COLO668 (cell line): ENCODE results near the gene TDRD1.

Experiments
- DNase-seq: peaks from one replicate; lab custom pipeline; 2025; ENCODE audit not compliant: unreplicated experiment; lab: John Stamatoyannopoulos, UW

Gene TDRD1

DNA sequence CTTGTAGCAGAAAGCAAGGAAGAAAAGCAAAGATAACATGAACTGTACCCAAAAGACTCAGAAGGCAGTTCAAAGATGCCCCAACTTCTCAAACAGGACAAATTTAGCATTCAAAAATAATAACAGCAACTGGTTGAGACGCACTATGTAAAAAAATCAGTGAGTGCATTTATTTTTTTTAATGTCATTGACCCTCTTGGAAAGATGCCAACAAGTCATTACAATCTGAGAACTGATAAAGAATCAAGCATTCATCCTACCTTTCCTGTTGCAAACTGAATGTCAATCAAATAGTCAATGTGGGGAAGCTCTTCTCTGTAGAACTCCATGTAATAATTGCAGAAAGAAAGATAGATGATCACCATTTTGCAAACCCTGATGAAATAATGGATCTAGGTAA, 3.5 kb upstream of the TDRD1 start:
- no peak for DNase-seq

DNA sequence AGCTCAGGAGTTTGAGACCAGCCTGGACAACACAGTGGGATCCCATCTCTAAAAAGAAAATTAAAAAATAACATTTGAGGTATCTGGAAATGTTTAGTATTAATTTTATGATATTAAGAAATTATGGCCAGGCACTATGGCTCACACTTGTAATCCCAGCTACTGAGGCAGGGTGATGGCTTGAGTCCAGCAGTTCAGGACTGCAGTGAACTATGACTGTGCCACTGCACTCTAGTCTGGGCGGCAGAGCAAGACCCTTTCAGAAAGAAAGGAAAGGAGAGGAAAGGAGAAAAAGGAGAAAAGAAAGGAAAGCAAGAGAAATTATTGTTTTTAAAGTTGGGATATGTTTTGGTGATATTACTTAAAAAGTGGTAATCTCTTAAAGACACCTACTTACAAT, 2.6 kb upstream of the TDRD1 start:
- DNase-seq: no peak

DNA sequence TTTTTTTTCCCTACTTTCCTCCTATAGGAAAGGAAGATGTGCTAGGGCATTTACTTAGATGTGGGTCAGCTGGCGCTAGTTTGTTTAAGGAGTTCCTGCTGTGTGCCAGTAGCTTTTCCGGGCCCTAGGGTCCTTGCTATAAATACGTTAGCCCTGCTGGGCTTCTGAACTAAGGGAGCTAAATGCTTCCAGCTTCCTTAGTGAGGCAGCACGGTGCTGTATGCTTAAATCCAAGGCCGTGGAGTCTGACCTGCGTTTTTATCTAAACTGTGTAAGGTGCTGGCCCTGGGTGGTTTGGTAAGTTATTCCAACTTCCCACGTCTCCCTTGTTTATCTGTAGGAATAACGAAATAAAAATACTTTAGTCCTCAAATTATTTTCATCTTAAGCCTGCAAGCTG, 594 bp downstream of the TDRD1 start:
- DNase-seq: no peak

DNA sequence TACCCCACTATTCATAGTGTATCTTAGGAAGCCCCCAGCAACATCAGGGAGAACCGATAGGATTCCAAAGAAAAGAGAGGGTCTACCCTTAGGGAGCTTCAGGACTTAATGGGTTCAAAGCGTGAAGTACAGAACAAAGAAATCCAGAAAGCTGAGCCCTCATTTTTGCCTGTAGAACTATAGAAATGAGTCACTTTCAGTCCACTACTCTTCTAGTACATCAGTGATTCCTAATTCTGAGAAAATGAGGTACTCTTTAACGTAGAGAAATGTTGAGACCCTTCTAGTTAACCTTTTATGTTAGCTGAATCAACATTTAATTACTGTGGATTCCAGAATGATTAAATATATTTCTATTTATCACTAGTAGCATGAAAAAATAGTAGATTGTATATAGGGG, 1.8 kb downstream of the TDRD1 start:
- DNase-seq: no peak

DNA sequence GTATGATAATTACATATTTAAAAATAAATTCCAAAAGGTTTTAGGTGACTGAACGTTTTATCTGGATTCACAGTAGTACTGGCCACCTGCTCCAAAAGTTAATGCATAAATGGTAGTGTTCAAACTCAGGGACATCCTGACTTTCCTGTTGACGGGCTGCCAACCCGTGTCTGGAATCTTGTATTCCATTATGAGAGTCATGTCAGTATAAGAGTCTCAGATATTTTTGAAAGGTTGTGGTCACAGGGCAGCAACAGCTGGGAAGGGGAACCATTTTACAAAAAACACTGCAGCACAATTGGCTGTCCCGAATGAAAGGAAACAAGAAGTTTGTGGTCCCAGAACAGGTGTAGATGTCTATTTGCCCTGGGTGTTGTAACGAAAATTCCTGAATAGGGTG, 2.8 kb downstream of the TDRD1 start:
- DNase-seq: no peak

DNA sequence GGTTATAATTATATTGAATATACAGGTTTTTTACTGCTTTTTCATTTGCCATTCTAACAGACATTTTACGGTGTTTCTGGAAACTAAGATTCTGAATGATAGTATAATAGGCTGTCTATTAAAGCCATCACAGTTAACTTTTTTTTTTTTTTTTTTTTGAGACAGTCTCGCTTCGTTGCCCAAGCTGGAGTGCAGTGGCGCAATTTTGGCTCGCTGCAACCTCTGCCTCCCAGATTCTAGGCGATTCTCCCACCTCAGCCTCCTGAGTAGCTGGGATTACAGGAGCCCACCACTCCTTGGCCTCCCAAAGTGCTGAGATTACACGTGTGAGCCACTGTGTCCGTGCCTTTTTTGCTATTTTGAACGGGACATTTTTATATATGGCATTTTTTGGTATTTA, 4.4 kb downstream of the TDRD1 start:
- no peak for DNase-seq

DNA sequence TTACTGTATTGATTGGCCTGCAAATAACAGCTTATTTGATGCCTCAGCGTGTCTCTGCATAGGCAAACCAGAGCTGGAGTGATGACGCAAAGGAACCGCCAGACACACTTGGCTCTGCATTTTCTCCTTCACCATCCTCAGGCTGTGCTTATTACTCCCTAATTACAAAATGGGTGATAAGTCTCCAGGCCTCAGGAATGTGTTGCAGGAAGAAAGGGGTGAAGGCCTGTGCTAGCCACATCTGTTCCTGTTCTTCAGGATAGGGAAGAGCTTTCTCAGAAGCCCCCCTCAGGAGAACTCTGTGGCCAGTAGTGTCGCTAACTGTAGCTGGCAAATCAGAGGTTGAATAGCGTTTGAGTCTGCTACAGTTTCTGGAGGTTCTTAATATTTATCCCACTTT, 5.1 kb downstream of the TDRD1 start:
- DNase-seq: no peak

DNA sequence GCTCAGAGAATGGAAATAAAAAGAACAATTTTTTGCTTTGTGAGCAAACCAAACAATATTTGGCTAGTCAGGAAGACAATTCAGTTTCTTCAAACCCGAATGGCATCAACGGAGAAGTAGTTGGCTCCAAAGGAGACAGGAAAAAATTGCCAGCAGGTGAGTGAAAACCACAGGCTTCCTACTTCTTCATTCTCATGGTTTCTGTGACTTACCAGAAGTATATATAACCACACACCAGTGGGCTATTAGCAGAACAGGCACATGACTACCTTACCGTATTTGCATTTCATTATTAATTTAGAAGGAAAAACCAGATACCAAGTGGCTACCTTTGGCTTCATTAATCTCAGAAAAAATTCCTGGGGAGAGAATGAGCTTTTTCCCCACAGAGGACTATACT, 8.8 kb downstream of the TDRD1 start:
- no peak for DNase-seq

DNA sequence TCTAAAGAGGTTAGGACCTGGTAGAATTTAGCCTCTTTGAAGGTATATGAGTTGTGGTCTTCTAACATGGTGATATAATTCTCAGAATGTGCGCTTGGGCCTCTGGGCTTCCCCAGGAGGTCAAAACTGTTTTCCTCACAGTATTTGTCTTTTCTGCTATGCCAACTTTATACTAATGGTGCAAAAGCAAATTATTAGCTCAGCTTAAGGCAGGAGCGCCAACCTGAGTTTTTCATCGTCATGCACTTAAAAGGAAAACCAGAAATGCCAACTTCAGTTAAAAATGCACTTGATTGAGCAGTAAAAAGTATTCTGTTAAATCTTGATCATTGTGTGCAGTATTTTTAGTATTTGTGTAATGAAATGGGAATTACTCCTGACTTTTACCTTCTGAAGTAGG, 9.7 kb downstream of the TDRD1 start:
- no peak for DNase-seq

DNA sequence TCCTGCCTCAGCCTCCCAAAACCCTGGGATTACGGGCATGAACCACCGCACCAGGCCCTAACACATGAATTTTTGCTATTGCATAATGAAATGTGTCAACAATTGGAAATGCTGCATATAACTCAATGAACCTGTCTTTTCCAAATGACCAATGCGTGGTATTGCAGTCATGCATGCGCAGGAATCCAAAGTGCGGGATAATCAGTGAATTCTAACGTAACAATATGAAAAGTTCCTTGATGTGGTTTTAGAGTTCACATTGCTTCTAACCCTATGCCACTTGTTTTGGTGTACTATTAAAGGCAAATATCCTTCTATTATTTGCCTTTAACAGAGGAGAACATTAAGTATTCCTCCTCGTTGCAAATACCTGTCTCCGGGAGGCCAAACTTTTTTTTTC, 10.5 kb downstream of the TDRD1 start:
- no peak for DNase-seq

DNA sequence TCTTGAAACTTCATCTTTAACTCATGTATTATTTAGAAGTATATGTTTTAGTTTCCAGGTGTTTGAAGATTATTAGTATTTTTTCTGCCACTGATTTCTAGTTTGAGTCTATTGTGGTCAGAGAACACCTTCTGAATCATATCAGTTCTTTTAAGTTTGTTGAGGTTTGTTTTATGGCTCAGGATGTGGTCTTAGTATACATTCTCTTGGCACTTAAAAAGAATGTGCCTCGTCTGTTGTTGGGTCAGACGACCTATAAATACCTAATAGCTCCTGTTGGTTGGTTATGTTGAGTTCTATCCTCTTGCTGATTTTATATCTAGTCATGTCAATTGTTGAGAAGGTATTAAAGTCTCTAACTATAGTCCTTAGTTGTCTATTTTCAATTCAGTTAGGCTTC, 15.9 kb downstream of the TDRD1 start:
- no peak for DNase-seq

DNA sequence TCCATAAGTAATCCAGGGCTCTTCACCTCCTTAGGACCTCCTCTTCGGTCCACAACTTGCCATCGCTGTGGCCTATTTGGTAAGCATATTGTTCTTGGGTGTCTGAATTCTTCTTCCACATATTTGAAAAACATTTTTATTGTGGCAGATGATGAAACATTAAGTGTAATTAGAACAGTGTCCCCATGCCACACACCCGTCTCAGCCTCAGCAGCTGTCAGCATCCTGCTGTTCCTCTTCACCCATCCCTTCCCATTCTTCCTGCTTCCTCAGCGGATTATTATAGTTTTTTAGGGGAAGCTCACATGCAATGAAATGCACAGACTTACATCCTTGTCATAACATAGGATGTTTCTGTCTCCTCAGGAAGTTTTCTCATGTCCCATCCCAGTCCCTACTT, 20.1 kb downstream of the TDRD1 start:
- DNase-seq: no peak

DNA sequence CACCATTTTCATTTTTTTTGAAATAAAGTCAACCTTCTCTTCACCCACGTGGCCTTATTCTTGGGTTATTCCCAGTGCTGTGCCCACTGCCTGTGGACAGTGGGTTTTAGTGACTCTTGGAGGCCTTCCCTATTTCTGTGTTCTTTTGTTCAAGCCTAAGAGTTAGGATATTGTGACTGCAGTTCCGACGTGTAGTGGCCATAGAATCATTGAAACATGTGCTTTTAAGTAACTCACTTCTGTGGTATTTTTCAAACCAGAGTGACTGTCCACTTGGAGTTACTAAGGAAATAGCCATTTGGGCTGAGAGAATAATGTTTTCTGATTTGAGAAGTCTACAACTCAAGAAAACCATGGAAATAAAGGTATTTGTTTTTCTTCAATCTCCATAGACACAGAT, 23.7 kb downstream of the TDRD1 start:
- DNase-seq: no peak

DNA sequence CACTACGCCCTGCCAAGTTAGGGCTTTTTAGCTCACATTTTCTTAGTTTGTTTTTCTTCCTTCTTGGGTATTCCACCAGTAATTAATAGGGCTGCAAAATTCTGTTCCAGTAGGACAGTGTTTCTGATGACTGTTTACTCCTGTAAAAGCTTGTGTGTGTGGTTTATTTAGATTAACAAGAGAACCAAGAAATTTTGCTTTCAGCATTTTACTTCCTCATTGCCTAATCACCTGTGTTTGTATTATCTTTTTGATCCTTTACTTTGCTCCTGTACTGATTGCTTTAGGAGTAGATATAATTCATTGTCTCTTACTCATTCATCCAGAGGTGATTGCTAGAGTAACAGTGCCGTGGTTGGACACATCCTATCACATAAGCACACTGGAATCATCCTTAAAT, 27.7 kb downstream of the TDRD1 start:
- DNase-seq: no peak

DNA sequence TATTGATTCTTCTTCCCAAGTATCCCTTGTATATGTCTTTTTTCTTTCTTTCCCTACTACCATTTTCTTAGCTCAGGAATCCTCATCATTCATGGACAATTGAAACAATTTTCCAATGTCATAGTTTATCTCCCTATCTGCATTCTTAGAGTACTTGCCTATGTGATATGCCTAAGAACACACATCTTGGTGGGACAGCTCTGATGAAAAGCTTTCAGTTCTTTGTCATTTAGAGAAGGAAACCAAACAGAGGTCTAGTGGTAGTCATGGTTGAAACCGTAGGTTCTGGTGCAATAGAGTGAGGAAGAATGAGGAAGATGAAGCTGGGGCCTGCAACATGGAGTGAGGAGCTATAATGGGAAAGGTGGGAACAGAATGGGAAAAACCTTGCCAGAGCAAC, 28.2 kb downstream of the TDRD1 start:
- DNase-seq: no peak

DNA sequence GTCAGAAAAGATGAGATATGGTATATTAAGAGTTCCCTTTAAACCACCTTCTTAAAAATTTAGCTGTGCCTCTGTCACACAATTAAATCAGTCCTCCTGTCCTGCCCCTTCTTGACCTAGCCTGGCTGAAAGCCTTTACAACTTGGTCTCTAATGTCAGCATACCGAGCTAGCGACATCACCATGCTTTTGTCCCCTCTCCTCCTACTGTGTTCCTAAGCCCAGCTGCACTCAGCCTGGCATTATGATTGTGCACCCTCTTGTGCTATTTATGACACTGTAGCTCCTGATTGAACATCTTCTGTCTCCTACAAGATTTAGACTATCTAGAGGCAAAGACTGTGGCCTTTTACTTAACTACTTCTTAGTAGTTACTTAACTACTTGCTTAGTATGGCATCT, 29.2 kb downstream of the TDRD1 start:
- DNase-seq: no peak

DNA sequence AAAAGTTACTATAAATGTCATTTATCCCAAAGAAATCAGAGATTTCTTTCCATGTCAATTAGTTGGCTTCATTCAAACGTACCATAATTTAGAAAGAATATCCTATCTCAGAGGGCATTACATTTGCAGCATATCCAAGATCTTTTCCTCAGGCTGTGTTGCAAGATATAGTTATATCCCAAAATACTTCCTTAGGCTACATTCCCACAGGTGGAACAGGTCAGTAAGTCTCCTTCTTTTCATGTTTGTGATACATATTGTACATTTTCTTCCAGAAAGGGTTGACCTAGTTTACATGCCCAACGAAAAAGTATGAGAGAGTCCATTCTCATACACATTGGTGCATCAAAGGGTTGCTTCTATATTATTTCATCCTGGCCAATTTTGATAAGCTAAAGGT, 33.0 kb downstream of the TDRD1 start:
- no peak for DNase-seq

DNA sequence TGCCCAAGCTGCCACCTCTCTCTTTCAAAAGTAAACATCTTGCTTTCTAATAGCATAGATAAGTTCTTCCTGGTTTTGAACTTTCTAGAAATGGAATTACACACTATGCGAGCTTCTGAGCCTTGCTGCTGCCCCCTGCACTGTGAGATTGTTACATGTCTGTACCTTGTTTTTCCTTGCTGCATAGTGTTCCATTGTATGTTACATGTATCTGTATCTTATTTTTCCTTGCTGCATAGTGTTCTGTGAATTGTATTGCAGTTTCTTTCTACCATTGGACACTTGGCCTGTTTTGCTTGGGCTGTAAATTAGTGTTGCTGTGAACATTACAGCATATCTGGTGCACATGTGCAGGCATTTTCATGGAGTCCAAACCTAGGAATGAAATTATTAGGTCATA, 35.9 kb downstream of the TDRD1 start:
- DNase-seq: no peak

DNA sequence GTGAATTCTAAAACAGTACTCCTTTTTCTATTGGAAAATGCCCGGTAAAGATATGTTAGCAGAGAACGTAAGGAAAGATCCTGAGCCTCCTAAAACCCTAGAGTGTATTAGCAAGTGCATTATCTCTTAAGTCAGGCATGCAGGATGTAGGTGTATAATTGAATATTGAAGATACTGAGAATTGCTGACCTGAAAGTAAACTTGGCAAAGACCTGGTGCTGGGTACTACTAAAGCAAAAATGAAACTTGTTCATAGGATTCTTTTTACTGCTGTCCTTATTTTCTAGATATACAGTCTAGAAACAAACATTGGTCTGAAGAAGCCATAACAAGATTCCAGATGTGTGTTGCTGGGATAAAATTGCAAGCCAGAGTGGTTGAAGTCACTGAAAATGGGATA, 41.1 kb downstream of the TDRD1 start:
- DNase-seq: no peak

DNA sequence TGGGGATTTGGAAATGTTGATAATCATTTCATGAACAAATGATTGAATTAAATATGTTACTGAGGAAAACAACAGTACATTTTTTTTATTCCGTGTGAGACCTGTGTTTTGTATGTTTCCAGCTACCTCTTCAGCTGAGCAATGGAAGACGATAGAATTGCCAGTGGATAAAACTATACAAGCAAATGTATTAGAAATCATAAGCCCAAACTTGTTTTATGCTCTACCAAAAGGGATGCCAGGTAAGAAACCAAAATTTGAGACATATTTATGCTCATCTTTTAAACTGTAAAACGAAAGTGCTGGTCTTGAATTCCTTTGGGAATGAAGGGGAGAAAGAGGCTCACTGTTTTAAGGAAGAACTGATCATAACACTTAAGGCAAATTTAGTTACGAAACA, 42.1 kb downstream of the TDRD1 start:
- no peak for DNase-seq

DNA sequence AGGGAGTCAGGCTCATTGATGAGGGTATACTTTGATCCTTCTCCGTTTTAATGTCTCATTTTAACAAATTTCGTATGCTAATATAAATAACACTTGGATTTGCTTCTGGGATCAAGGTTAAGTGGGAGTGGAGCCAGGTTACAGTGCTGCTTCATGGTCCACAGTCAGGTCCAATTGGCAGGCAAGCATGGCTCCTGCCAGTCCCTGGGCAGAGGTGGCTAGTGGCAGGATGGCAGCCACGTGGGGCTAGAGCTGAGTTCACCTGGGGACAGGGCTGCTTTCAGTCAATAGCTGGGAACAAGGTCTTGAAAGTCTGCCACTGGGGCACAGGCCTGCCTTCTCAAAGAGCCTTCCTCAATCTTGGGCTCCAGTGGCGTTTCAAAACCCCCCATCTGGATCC, 43.9 kb downstream of the TDRD1 start:
- no peak for DNase-seq

DNA sequence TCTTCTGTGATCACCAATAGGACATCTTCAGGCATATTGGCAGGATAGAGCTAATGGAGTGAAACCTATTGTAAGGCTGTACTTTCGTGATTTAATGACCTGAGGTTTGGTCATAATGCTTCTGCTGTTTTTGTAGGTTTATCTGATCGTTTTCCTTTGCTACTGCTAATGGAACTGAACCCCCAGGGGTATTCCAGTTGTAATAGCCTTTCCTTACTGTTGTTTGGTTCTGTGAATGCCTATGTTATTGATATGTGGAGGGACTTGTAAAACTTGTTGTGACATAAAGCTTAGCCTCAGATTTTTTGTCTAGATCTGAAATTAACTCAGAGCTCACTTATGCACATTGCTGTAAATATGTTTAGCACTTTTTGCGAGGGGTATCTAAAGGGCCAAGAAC, 49.0 kb downstream of the TDRD1 start:
- no peak for DNase-seq

DNA sequence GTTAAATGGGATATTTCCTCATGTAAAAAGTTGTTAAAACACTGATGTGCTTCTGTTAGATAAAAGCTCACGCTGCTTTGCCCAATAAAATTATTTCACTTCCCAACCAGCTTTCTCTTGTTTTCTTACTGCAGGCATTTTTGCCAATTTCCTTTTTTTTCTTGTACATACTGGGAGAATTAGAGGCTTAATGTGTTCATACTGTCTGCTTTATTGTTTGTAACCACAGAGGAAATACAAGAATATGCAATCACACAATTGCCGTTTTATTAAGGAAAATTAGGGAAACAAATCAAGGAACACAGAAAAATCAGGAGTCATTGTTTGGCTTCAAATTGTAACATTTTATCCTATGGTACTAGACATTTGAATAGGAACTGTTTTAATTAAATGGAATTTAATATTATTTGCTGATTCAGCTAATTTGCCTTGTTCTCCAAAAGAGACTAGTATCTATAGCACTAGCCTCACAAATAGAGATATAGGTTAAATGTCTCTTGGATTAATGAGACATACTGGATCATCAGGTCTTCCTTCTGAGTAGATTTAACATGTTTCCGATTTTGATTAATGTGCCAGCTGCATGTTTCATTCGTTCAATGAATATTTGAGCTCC, 53.5 kb downstream of the TDRD1 start:
- no peak for DNase-seq

DNA sequence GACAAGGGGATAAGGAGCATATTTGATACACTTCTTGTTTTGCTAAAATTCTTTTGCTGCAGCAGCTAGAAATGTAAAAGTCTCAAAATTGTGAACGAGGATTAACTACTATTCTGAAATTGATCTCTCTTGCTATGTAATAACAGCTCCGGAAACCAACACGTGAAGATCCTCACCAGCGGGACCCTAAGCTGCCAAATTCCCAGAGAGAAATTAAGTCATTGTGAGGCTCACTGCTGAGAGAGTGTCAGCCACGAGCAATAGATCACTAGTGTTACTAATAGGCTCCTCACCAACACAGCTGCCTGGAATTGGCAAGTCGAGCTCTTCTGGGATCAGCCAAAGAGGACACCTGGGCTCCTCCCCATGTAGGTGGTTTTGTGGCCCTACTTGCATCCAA, 54.3 kb downstream of the TDRD1 start:
- no peak for DNase-seq
